HCT116 (cell line): ENCODE results near the gene CDCP1.

ENCODE experiments used
- EGR1 ChIP-seq: IDR thresholded peaks from 2 replicates; pipeline ENCODE4 v1.6.1; 2012; ENCODE audit warnings: low read depth
- JUND ChIP-seq: IDR thresholded peaks from 2 replicates; pipeline ENCODE4 v1.6.1; 2012
- MAX ChIP-seq: IDR thresholded peaks from 2 replicates; pipeline ENCODE4 v1.6.1; 2012
- POLR2A ChIP-seq: IDR thresholded peaks from 2 replicates; pipeline ENCODE4 v1.7.0; 2011; ENCODE audit warnings: borderline replicate concordance; ENCODE audit not compliant: insufficient read depth, insufficient read length; ENCODE audit errors: extremely low read depth
- RAD21 ChIP-seq: IDR thresholded peaks from 2 replicates; pipeline ENCODE4 v1.6.1; 2012; ENCODE audit warnings: low read depth, mild to moderate bottlenecking
- REST ChIP-seq: IDR thresholded peaks from 2 replicates; pipeline ENCODE4 v1.6.1; 2012; ENCODE audit warnings: low read depth
- TF ChIP-seq, protein P1 (sequence below), 3 experiments: fragments of 200-600 bp in 1 of 3; sonication (generic) in 1 of 3; IDR thresholded peaks in 2 of 3; conservative IDR thresholded peaks in 1 of 3; 2 replicates each; pipeline ENCODE4 v1.5.1; 2012 to 2017; ENCODE audit warnings: low read depth in 2 of 3, low read length in 2 of 3, antibody characterized with exemption in 1 of 3, borderline replicate concordance in 1 of 3, control low read depth in 1 of 3, mild to moderate bottlenecking in 1 of 3, mixed read lengths in 1 of 3, mixed run types in 1 of 3, moderate library complexity in 1 of 3; ENCODE audit not compliant: insufficient read depth in 1 of 3

- TF ChIP-seq JUND = no peak
- TF ChIP-seq, protein P1, sequence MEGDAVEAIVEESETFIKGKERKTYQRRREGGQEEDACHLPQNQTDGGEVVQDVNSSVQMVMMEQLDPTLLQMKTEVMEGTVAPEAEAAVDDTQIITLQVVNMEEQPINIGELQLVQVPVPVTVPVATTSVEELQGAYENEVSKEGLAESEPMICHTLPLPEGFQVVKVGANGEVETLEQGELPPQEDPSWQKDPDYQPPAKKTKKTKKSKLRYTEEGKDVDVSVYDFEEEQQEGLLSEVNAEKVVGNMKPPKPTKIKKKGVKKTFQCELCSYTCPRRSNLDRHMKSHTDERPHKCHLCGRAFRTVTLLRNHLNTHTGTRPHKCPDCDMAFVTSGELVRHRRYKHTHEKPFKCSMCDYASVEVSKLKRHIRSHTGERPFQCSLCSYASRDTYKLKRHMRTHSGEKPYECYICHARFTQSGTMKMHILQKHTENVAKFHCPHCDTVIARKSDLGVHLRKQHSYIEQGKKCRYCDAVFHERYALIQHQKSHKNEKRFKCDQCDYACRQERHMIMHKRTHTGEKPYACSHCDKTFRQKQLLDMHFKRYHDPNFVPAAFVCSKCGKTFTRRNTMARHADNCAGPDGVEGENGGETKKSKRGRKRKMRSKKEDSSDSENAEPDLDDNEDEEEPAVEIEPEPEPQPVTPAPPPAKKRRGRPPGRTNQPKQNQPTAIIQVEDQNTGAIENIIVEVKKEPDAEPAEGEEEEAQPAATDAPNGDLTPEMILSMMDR (IDR thresholded peaks at IDR 0.05 in 2 of 3, conservative IDR thresholded peaks at IDR 0.05 in 1 of 3; ENCODE audit: borderline replicate concordance in 1 of 3, insufficient read depth in 1 of 3, low read depth in 2 of 3, low read length in 2 of 3) = no peak
- no peak for TF ChIP-seq REST
- no peak for TF ChIP-seq POLR2A
- TF ChIP-seq RAD21 = no peak
- TF ChIP-seq EGR1 = no peak
- TF ChIP-seq MAX = no peak
Observed at GRCh38 chr3:45084361-45084760, 61.8 kb downstream of the CDCP1 start.
